ENCODE results near the gene SGK1. TPM values are rescaled to one million over a fixed set of nuclear protein-coding genes. Genes with fewer than 3 reads are reported as not detected.
A peak's percentile ranks its signal among the peaks of the same experiment; 100 is the strongest.

The SGK1 gene
- total RNA-seq, 1 donor from 2014 or later: 15.8 TPM

DNA sequence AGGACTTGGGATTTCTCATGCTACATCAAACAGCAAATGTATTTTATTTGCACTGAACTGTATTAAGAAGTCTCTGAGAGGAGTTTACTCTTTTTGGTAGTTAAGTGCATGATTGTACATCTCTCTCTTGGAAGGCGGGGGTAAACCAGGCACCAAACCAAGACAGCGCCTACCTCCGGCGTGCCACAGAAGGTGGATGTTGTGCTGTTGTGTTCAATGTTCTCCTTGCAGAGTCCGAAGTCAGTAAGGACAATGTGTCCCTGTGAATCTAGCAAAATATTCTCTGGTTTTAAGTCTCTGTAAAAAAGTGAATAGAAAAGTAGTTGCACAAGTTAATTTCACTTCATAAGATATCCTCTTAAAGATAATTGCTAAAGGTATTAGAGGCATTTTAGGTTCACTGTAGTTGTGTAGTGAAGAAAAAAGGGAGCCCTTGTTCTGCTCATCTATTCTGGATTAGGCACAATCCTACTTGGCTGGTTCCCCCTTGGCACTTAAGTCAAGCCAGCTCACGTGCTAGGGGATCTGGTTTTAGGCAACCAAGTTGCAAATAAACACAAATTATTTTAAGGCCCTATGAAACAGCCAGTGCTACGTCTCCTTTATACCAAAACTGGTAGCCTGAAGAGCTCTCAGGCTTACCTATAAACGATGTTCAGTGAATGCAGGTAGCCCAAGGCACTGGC is 145.7 kb downstream of the SGK1 start:
- Mint-ChIP-seq H3K9me3 (no peaks in the 10 kb centered on the region), H3K4me3 (no peak overlapping the region), H3K27me3 (ENCODE audit: insufficient read depth, low read depth) (peaks cover 7% of the 10 kb centered on the region), H3K36me3 (no peaks in the 10 kb centered on the region), H3K4me1 (peaks cover 6% of the 10 kb centered on the region), H3K27ac (no peak overlapping the region)
- Histone ChIP-seq H3F3A (ENCODE audit: low read depth) (peaks cover 28% of the 10 kb centered on the region), H3K36me3 (no peaks in the 10 kb centered on the region), H4K20me1 (ENCODE audit: low read depth) (no peaks in the 10 kb centered on the region), H3K4me1 (peaks cover 4% of the 10 kb centered on the region), H3K27ac (no peak overlapping the region), H2AFZ (replicated peaks) (no peak overlapping the region), H3K9me3 (ENCODE audit: low read depth) (no peaks in the 10 kb centered on the region), H3K9ac (no peak overlapping the region), H3K4me2 (no peak overlapping the region), H3K27me3 (peaks cover 16% of the 10 kb centered on the region), H3K79me2 (ENCODE audit: low read depth) (no peaks in the 10 kb centered on the region), H3K4me3 (no peak overlapping the region)
- TF ChIP-seq EZH2 (IDR thresholded peaks at IDR 0.05) (no peak), EZH2phosphoT487 (IDR thresholded peaks at IDR 0.05) (no peak)
- TF ChIP-seq, protein P1, sequence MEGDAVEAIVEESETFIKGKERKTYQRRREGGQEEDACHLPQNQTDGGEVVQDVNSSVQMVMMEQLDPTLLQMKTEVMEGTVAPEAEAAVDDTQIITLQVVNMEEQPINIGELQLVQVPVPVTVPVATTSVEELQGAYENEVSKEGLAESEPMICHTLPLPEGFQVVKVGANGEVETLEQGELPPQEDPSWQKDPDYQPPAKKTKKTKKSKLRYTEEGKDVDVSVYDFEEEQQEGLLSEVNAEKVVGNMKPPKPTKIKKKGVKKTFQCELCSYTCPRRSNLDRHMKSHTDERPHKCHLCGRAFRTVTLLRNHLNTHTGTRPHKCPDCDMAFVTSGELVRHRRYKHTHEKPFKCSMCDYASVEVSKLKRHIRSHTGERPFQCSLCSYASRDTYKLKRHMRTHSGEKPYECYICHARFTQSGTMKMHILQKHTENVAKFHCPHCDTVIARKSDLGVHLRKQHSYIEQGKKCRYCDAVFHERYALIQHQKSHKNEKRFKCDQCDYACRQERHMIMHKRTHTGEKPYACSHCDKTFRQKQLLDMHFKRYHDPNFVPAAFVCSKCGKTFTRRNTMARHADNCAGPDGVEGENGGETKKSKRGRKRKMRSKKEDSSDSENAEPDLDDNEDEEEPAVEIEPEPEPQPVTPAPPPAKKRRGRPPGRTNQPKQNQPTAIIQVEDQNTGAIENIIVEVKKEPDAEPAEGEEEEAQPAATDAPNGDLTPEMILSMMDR (IDR thresholded peaks at IDR 0.05): no peak
- DNase-seq (ENCODE audit: low spot score): no peak

DNA sequence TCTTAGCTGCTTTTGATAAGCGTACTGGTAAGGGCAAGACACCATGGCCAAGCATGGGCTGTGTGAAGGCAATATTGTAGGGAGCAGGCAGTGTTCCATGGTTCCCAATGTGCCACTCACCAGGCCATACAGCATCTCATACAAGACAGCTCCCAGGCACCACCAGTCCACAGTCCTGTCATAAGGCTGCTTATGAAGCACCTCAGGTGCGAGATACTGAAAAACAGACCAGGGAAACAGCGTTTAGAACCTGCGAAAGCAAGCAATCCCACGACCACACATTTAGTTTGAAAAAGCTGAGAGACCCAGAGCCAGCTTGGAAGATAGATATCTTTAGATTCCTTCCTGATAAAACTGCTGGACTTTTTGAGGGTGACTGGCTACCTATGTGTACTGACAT is 146.4 kb downstream of the SGK1 start:
- Histone ChIP-seq H3K36me3 (no peaks in the 10 kb centered on the region), H3K79me2 (ENCODE audit: low read depth) (no peaks in the 10 kb centered on the region), H2AFZ (replicated peaks) (no peak overlapping the region), H3K4me3 (no peak overlapping the region), H3K27me3 (peaks cover 9% of the 10 kb centered on the region), H3K4me2 (no peak overlapping the region), H3K9ac (no peak overlapping the region), H3F3A (ENCODE audit: low read depth) (peaks cover 23% of the 10 kb centered on the region), H3K4me1 (peaks cover 4% of the 10 kb centered on the region), H3K27ac (no peak overlapping the region), H4K20me1 (ENCODE audit: low read depth) (no peaks in the 10 kb centered on the region), H3K9me3 (ENCODE audit: low read depth) (no peaks in the 10 kb centered on the region)
- H3K27ac Mint-ChIP-seq: peak overlapping the region; percentile 22
- TF ChIP-seq EZH2phosphoT487 (IDR thresholded peaks at IDR 0.05): no peak
- TF ChIP-seq, protein P1 (IDR thresholded peaks at IDR 0.05): no peak
- TF ChIP-seq EZH2 (IDR thresholded peaks at IDR 0.05): no peak
- peaks cover 4% of the 10 kb centered on the region for H3K27me3 Mint-ChIP-seq (ENCODE audit: insufficient read depth, low read depth)
- H3K36me3 Mint-ChIP-seq: no peaks in the 10 kb centered on the region
- no peak overlapping the region for H3K4me3 Mint-ChIP-seq
- no peak for DNase-seq (ENCODE audit: low spot score)
- H3K9me3 Mint-ChIP-seq: no peaks in the 10 kb centered on the region
- peaks cover 6% of the 10 kb centered on the region for H3K4me1 Mint-ChIP-seq

DNA sequence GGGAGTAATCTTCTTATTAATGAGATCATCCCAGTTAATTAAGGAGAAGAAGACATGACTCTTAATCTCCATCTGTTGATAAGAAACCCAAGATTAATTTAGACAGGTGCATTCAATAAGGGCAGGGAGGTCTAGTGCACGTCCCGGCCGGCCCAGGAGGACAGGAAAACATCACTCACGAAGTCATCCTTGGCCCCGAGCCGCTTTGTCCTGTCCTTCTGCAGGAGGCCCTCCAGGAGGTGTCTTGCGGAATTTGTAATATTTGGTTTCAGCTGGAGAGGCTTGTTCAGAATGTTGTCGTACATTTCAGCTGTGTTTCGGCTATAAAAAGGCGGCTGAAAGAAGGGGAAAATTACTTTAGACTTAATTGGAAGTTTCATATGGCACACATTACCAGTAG is 147.1 kb downstream of the SGK1 start:
- peaks cover 3% of the 10 kb centered on the region for H3K4me1 Mint-ChIP-seq
- Histone ChIP-seq H3K9me3 (ENCODE audit: low read depth) (no peaks in the 10 kb centered on the region), H3K79me2 (ENCODE audit: low read depth) (no peaks in the 10 kb centered on the region), H3K4me1 (peaks cover under 1% of the 10 kb centered on the region), H3K36me3 (no peaks in the 10 kb centered on the region), H3K4me2 (no peak overlapping the region), H3K4me3 (no peak overlapping the region), H3F3A (ENCODE audit: low read depth) (peaks cover 16% of the 10 kb centered on the region), H3K27me3 (peaks cover 3% of the 10 kb centered on the region), H3K9ac (no peak overlapping the region), H3K27ac (no peak overlapping the region), H2AFZ (replicated peaks) (no peak overlapping the region), H4K20me1 (ENCODE audit: low read depth) (no peaks in the 10 kb centered on the region)
- TF ChIP-seq EZH2 (IDR thresholded peaks at IDR 0.05) (no peak), EZH2phosphoT487 (IDR thresholded peaks at IDR 0.05) (no peak)
- TF ChIP-seq, protein P1 (IDR thresholded peaks at IDR 0.05): no peak
- H3K4me3 Mint-ChIP-seq: no peak overlapping the region
- H3K9me3 Mint-ChIP-seq: no peaks in the 10 kb centered on the region
- H3K27me3 Mint-ChIP-seq (ENCODE audit: insufficient read depth, low read depth): peaks cover under 1% of the 10 kb centered on the region
- no peaks in the 10 kb centered on the region for H3K36me3 Mint-ChIP-seq
- peak; percentile 10 for DNase-seq (ENCODE audit: low spot score)
- no peak overlapping the region for H3K27ac Mint-ChIP-seq
